ENCODE data around the gene PDLIM7.

The PDLIM7 gene

GRCh38 chr5:177445052-177445916 lies 52.1 kb downstream of the PDLIM7 start:
- Histone ChIP-seq H3K9ac (ENCODE audit: low read depth, low read length) (peak overlapping the region; percentile 60), H3K36me3 (ENCODE audit: control insufficient read depth, insufficient read depth, low read length) (peaks cover 14% of the 10 kb centered on the region), H3K4me3 (ENCODE audit: low read depth, low read length) (no peak overlapping the region), H3K4me1 (ENCODE audit: control insufficient read depth, insufficient read depth, low read length) (peaks cover 14% of the 10 kb centered on the region), H3K9me3 (ENCODE audit: control insufficient read depth, insufficient read depth, low read length) (no peaks in the 10 kb centered on the region), H3K27me3 (ENCODE audit: control insufficient read depth, insufficient read depth, low read length) (peaks cover 10% of the 10 kb centered on the region)

- Histone ChIP-seq H3K9me3 (ENCODE audit: control insufficient read depth, insufficient read depth, low read length) (no peaks in the 10 kb centered on the region), H3K4me3 (ENCODE audit: low read depth, low read length) (no peak overlapping the region), H3K36me3 (ENCODE audit: control insufficient read depth, insufficient read depth, low read length) (peaks cover 16% of the 10 kb centered on the region), H3K9ac (ENCODE audit: low read depth, low read length) (no peak overlapping the region), H3K4me1 (ENCODE audit: control insufficient read depth, insufficient read depth, low read length) (peaks cover 19% of the 10 kb centered on the region), H3K27me3 (ENCODE audit: control insufficient read depth, insufficient read depth, low read length) (peaks cover 10% of the 10 kb centered on the region)
Observed at GRCh38 chr5:177444106-177445051, 53.0 kb downstream of the PDLIM7 start.

DNA sequence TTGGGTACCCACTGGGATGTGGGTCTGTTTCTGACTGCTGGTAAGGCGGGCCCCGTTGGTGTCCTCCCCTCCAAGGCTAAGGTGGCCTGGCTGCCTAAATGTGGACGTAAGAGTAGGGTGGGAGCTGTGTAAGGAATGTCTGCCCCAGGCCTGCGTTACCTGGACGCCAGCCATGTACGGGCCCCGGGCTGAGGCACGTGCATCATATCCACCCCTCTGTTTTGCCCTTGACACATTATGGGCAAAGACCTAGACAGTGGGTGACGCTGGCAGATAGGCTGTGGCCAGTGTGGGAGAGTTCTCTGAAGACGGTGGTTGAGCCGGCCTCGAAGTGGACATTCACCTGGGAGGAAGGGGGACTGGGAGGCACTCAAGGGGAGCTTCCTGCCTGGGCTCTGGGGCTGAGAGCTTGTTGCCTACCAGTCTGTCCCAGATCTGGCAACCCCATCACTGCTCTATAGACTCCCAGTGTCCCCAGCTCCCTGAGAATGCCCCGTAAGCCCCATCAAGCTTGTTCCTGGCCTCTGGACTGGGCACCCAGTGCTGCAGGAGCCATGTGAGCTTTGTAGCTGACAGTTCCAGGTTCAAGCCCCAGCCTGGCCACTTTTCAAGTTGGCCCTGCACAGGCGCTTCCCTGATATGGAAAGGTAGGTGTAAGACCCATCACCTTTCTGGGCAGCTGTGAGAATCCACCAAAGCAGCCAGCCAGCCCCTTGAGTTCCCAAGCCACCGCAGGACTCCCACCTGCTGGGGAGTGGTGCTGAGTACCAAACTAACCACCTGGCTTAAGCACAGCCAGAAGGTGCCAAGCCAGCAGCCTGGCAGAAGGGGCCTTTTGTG lies 54.0 kb downstream of the PDLIM7 start:
- Histone ChIP-seq H3K36me3 (ENCODE audit: control insufficient read depth, insufficient read depth, low read length) (peaks cover 18% of the 10 kb centered on the region), H3K9me3 (ENCODE audit: control insufficient read depth, insufficient read depth, low read length) (no peaks in the 10 kb centered on the region), H3K4me1 (ENCODE audit: control insufficient read depth, insufficient read depth, low read length) (peaks cover 19% of the 10 kb centered on the region), H3K9ac (ENCODE audit: low read depth, low read length) (no peak overlapping the region), H3K4me3 (ENCODE audit: low read depth, low read length) (no peak overlapping the region), H3K27me3 (ENCODE audit: control insufficient read depth, insufficient read depth, low read length) (peaks cover 10% of the 10 kb centered on the region)

GRCh38 chr5:177442066-177442826 lies 55.2 kb downstream of the PDLIM7 start:
- peaks cover 28% of the 10 kb centered on the region for H3K36me3 ChIP-seq (ENCODE audit: control insufficient read depth, insufficient read depth, low read length)
- no peak overlapping the region for H3K9ac ChIP-seq (ENCODE audit: low read depth, low read length)
- no peaks in the 10 kb centered on the region for H3K9me3 ChIP-seq (ENCODE audit: control insufficient read depth, insufficient read depth, low read length)
- H3K4me1 ChIP-seq (ENCODE audit: control insufficient read depth, insufficient read depth, low read length): peaks cover 14% of the 10 kb centered on the region
- peaks cover 7% of the 10 kb centered on the region for H3K27me3 ChIP-seq (ENCODE audit: control insufficient read depth, insufficient read depth, low read length)
- no peak overlapping the region for H3K4me3 ChIP-seq (ENCODE audit: low read depth, low read length)

- H3K9me3 ChIP-seq (ENCODE audit: control insufficient read depth, insufficient read depth, low read length): no peaks in the 10 kb centered on the region
- peaks cover 36% of the 10 kb centered on the region for H3K36me3 ChIP-seq (ENCODE audit: control insufficient read depth, insufficient read depth, low read length)
- peaks cover 7% of the 10 kb centered on the region for H3K27me3 ChIP-seq (ENCODE audit: control insufficient read depth, insufficient read depth, low read length)
- no peak overlapping the region for H3K9ac ChIP-seq (ENCODE audit: low read depth, low read length)
- no peak overlapping the region for H3K4me3 ChIP-seq (ENCODE audit: low read depth, low read length)
- H3K4me1 ChIP-seq (ENCODE audit: control insufficient read depth, insufficient read depth, low read length): peaks cover 14% of the 10 kb centered on the region
Observed at GRCh38 chr5:177440990-177441780, 56.2 kb downstream of the PDLIM7 start.

GRCh38 chr5:177440211-177440989 lies 57.0 kb downstream of the PDLIM7 start:
- Histone ChIP-seq H3K36me3 (ENCODE audit: control insufficient read depth, insufficient read depth, low read length) (peaks cover 44% of the 10 kb centered on the region), H3K4me3 (ENCODE audit: low read depth, low read length) (no peak overlapping the region), H3K9ac (ENCODE audit: low read depth, low read length) (no peak overlapping the region), H3K27me3 (ENCODE audit: control insufficient read depth, insufficient read depth, low read length) (peaks cover 3% of the 10 kb centered on the region), H3K9me3 (ENCODE audit: control insufficient read depth, insufficient read depth, low read length) (no peaks in the 10 kb centered on the region), H3K4me1 (ENCODE audit: control insufficient read depth, insufficient read depth, low read length) (peaks cover 9% of the 10 kb centered on the region)

- H3K9me3 ChIP-seq (ENCODE audit: control insufficient read depth, insufficient read depth, low read length): no peaks in the 10 kb centered on the region
- no peak overlapping the region for H3K4me3 ChIP-seq (ENCODE audit: low read depth, low read length)
- H3K9ac ChIP-seq (ENCODE audit: low read depth, low read length): no peak overlapping the region
- H3K36me3 ChIP-seq (ENCODE audit: control insufficient read depth, insufficient read depth, low read length): peaks cover 52% of the 10 kb centered on the region
- no peaks in the 10 kb centered on the region for H3K27me3 ChIP-seq (ENCODE audit: control insufficient read depth, insufficient read depth, low read length)
- peaks cover 7% of the 10 kb centered on the region for H3K4me1 ChIP-seq (ENCODE audit: control insufficient read depth, insufficient read depth, low read length)
Observed at GRCh38 chr5:177439518-177440053, 57.8 kb downstream of the PDLIM7 start.

- Histone ChIP-seq H3K9ac (ENCODE audit: low read depth, low read length) (no peak overlapping the region), H3K36me3 (ENCODE audit: control insufficient read depth, insufficient read depth, low read length) (peaks cover 63% of the 10 kb centered on the region), H3K27me3 (ENCODE audit: control insufficient read depth, insufficient read depth, low read length) (no peaks in the 10 kb centered on the region), H3K4me1 (ENCODE audit: control insufficient read depth, insufficient read depth, low read length) (peaks cover 7% of the 10 kb centered on the region), H3K9me3 (ENCODE audit: control insufficient read depth, insufficient read depth, low read length) (no peaks in the 10 kb centered on the region), H3K4me3 (ENCODE audit: low read depth, low read length) (no peak overlapping the region)
Observed at GRCh38 chr5:177438468-177438867, 58.9 kb downstream of the PDLIM7 start.

DNA sequence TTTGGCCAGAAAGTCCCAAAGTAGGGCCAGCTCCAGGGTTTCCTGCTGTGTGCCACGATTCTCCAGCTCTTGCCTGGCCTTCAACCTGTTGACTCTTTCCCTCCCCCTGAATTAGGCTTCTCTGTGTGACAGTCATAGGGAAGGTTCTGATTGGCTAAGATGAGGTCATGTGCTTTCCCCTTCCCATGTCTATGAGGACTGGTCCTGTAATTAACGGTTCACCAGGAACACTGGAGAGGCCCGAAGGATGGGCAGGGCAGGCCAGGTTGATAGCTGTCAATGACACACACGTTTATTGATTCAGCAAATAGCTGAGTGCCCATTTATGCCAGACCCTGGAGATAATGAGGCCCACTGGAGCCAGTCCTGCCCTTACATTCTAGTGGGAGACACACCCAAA lies 59.8 kb downstream of the PDLIM7 start:
- Histone ChIP-seq H3K36me3 (ENCODE audit: control insufficient read depth, insufficient read depth, low read length) (peaks cover 72% of the 10 kb centered on the region), H3K9ac (ENCODE audit: low read depth, low read length) (no peak overlapping the region), H3K9me3 (ENCODE audit: control insufficient read depth, insufficient read depth, low read length) (no peaks in the 10 kb centered on the region)

More for the DNA sequence above, 59.8 kb downstream of the PDLIM7 start:
- peaks cover 7% of the 10 kb centered on the region for H3K4me1 ChIP-seq (ENCODE audit: control insufficient read depth, insufficient read depth, low read length)
- no peaks in the 10 kb centered on the region for H3K27me3 ChIP-seq (ENCODE audit: control insufficient read depth, insufficient read depth, low read length)
- H3K4me3 ChIP-seq (ENCODE audit: low read depth, low read length): no peak overlapping the region
